ENCODE measurements around the gene TLX1.

The TLX1 gene

GRCh38 chr10:101095004-101095403 lies 36.1 kb upstream of the TLX1 start:
- Histone ChIP-seq H3K4me3 (ENCODE audit: low read length) (no peak overlapping the region), H3K27me3 (ENCODE audit: control insufficient read depth, low read length) (peaks cover 35% of the 10 kb centered on the region), H3K9me3 (ENCODE audit: control insufficient read depth, insufficient read depth, low read length) (no peaks in the 10 kb centered on the region), H3K79me2 (ENCODE audit: control insufficient read depth, low read length) (no peaks in the 10 kb centered on the region), H3F3A (ENCODE audit: control insufficient read depth, insufficient read depth) (no peaks in the 10 kb centered on the region), H4K20me1 (ENCODE audit: control insufficient read depth, insufficient read depth, low read depth, low read length) (no peaks in the 10 kb centered on the region), H3K4me2 (ENCODE audit: low read length) (0 out of 2 replicates have a peak overlapping the region, but pooled peaks have one; percentile 27), H3K4me1 (ENCODE audit: control insufficient read depth, low read length) (peaks cover 11% of the 10 kb centered on the region), H3K9me2 (replicated peaks; ENCODE audit: control insufficient read depth, low read length) (no peaks in the 10 kb centered on the region), H3K36me3 (ENCODE audit: control insufficient read depth, low read length) (no peaks in the 10 kb centered on the region), H3K27ac (ENCODE audit: low read depth, low read length) (no peak overlapping the region)
- TF ChIP-seq CTCF (IDR thresholded peaks at IDR 0.05; ENCODE audit: low read depth, low read length, poor library complexity, severe bottlenecking): no peak
- TF ChIP-seq EZH2phosphoT487 (IDR thresholded peaks at IDR 0.05; ENCODE audit: borderline replicate concordance, low read length): no peak

- H3K27ac ChIP-seq (ENCODE audit: low read depth, low read length): no peak overlapping the region
- H3K9me3 ChIP-seq (ENCODE audit: control insufficient read depth, insufficient read depth, low read length): no peaks in the 10 kb centered on the region
- H3K4me2 ChIP-seq (ENCODE audit: low read length): peak overlapping the region; percentile 27; the same call in 1 of the 2 replicates
- peak; percentile 97 for TF ChIP-seq CTCF (IDR thresholded peaks at IDR 0.05; ENCODE audit: low read depth, low read length, poor library complexity, severe bottlenecking)
- TF ChIP-seq EZH2phosphoT487 (IDR thresholded peaks at IDR 0.05; ENCODE audit: borderline replicate concordance, low read length): no peak
- peaks cover 11% of the 10 kb centered on the region for H3K4me1 ChIP-seq (ENCODE audit: control insufficient read depth, low read length)
- no peaks in the 10 kb centered on the region for H4K20me1 ChIP-seq (ENCODE audit: control insufficient read depth, insufficient read depth, low read depth, low read length)
- H3F3A ChIP-seq (ENCODE audit: control insufficient read depth, insufficient read depth): no peaks in the 10 kb centered on the region
- H3K4me3 ChIP-seq (ENCODE audit: low read length): 0 out of 2 replicates have a peak overlapping the region, but pooled peaks have one; percentile 5
- H3K9me2 ChIP-seq (replicated peaks; ENCODE audit: control insufficient read depth, low read length): no peaks in the 10 kb centered on the region
- H3K27me3 ChIP-seq (ENCODE audit: control insufficient read depth, low read length): peaks cover 38% of the 10 kb centered on the region
- H3K36me3 ChIP-seq (ENCODE audit: control insufficient read depth, low read length): no peaks in the 10 kb centered on the region
- no peaks in the 10 kb centered on the region for H3K79me2 ChIP-seq (ENCODE audit: control insufficient read depth, low read length)
Observed at GRCh38 chr10:101095550-101096213, 35.4 kb upstream of the TLX1 start.

GRCh38 chr10:101096378-101096777 lies 34.7 kb upstream of the TLX1 start:
- no peaks in the 10 kb centered on the region for H3F3A ChIP-seq (ENCODE audit: control insufficient read depth, insufficient read depth)
- no peaks in the 10 kb centered on the region for H4K20me1 ChIP-seq (ENCODE audit: control insufficient read depth, insufficient read depth, low read depth, low read length)
- peaks cover 11% of the 10 kb centered on the region for H3K4me1 ChIP-seq (ENCODE audit: control insufficient read depth, low read length)
- H3K27ac ChIP-seq (ENCODE audit: low read depth, low read length): no peak overlapping the region
- H3K27me3 ChIP-seq (ENCODE audit: control insufficient read depth, low read length): peaks cover 38% of the 10 kb centered on the region
- no peak overlapping the region for H3K4me3 ChIP-seq (ENCODE audit: low read length)
- no peak overlapping the region for H3K4me2 ChIP-seq (ENCODE audit: low read length)
- H3K36me3 ChIP-seq (ENCODE audit: control insufficient read depth, low read length): no peaks in the 10 kb centered on the region
- H3K79me2 ChIP-seq (ENCODE audit: control insufficient read depth, low read length): no peaks in the 10 kb centered on the region
- TF ChIP-seq CTCF (IDR thresholded peaks at IDR 0.05; ENCODE audit: low read depth, low read length, poor library complexity, severe bottlenecking): no peak
- no peak for TF ChIP-seq EZH2phosphoT487 (IDR thresholded peaks at IDR 0.05; ENCODE audit: borderline replicate concordance, low read length)
- H3K9me2 ChIP-seq (replicated peaks; ENCODE audit: control insufficient read depth, low read length): no peaks in the 10 kb centered on the region
- no peaks in the 10 kb centered on the region for H3K9me3 ChIP-seq (ENCODE audit: control insufficient read depth, insufficient read depth, low read length)
